Astrocyte of the spinal cord (primary cell): Measurements from ENCODE around the gene LBP.
"Not testable (repeated sequence)": the region's sequence is repeated elsewhere in the genome, so short reads cannot be mapped to it uniquely, and the experiment has no call there.

Experiments
- DNase-seq: peaks from one replicate; pipeline ENCODE4 v3.0.0; 2011; ENCODE audit warnings: low read depth, low spot score
- H3K4me3 ChIP-seq: 2 replicates; pipeline ENCODE4 v1.5.1; 2011; ENCODE audit warnings: low read depth, mild to moderate bottlenecking, low read length, moderate library complexity
- CTCF ChIP-seq: IDR thresholded peaks from 2 replicates; pipeline ENCODE4 v1.5.1; 2012; ENCODE audit warnings: low read depth, mild to moderate bottlenecking, low read length, inconsistent platforms
- in situ Hi-C: cut with HindIII; loops from 2 replicates; pipeline ENCODE4 v1.10.0; 2017; ENCODE audit warnings: low sequenced_read_pairs

LBP gene

GRCh38 chr20:38369389-38369788, 23.1 kb downstream of the LBP start:
- H3K4me3 ChIP-seq = no peak overlapping the region
- TF ChIP-seq CTCF = no peak
- DNase-seq = no peak
- in situ Hi-C loops = no loop called here

- no peak overlapping the region for H3K4me3 ChIP-seq
- in situ Hi-C loops = no loop called here
- no peak for TF ChIP-seq CTCF
- DNase-seq = no peak
Observed at GRCh38 chr20:38372806-38373205, 26.5 kb downstream of the LBP start.

- TF ChIP-seq CTCF = no peak
- in situ Hi-C loops = no loop called here
- no peak overlapping the region for H3K4me3 ChIP-seq
- no peak for DNase-seq
Observed at GRCh38 chr20:38373231-38373867, 27.1 kb downstream of the LBP start.

GRCh38 chr20:38373898-38374297, 27.6 kb downstream of the LBP start:
- DNase-seq = no peak
- TF ChIP-seq CTCF = no peak
- no peak overlapping the region for H3K4me3 ChIP-seq
- in situ Hi-C loops = no loop called here

GRCh38 chr20:38377039-38377685, 30.9 kb downstream of the LBP start:
- H3K4me3 ChIP-seq = no peak overlapping the region
- in situ Hi-C loops = no loop called here
- DNase-seq = no peak
- no peak for TF ChIP-seq CTCF

GRCh38 chr20:38377838-38378237, 31.6 kb downstream of the LBP start:
- in situ Hi-C loops, DNase-seq, H3K4me3 ChIP-seq: not testable (repeated sequence)

- DNase-seq = no peak
- in situ Hi-C loops = no loop called here
- no peak for TF ChIP-seq CTCF
Observed at GRCh38 chr20:38383147-38383546, 36.9 kb downstream of the LBP start.

More at GRCh38 chr20:38383147-38383546, 36.9 kb downstream of the LBP start:
- no peak overlapping the region for H3K4me3 ChIP-seq
